GM19397 (cell line): ENCODE results near the gene ZNF217.
"Not testable (repeated sequence)": the region's sequence is repeated elsewhere in the genome, so short reads cannot be mapped to it uniquely, and the experiment has no call there.

Experiments used
- ATAC-seq: cut with Tn5 transposase; IDR thresholded peaks from one replicate; pipeline ENCODE4 v1.9.1; 2021; ENCODE audit warnings: mild to moderate bottlenecking, moderate library complexity; ENCODE audit not compliant: unreplicated experiment

ZNF217 gene

DNA sequence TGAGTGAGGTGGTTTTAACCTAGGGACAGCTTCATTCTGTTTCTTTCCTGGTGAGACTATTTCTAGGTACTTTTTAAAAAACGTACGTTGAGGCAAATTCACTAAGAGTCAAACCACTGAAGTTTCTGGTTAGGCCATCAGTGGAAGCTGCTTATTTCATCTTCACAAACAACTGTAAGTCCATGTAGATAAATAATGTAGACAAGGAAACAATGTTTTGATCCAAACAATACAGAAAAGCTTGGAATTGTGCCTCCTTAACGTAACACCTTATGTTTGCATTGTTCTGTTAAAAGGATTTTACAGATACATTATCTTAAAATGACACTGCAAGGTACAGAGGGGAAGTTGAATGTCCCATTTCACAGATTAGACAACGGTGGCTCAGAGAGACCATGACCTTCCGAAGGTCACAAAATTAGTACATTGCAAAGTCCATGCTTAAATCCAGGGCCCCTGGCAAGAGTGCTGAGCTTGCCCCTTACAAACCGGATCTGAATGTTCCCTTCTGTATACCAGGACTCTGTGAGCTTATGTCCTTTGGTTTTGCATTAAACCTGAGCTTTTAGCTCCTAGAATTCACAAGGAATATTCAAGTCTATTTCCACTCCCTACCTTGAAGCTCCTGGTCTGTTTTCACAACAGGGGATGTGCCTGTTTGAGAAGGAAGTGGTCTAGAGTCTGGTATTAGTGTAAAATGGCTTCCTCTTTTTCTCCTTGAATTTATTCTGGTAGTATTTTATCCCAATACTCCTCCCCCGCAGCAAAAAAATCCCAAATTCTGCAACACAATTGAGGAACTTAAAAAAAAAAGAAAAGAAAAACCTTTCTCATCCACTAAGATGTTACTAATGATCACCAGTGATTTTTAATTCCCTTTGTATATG, 28.9 kb upstream of the ZNF217 start:
- no peak for ATAC-seq

DNA sequence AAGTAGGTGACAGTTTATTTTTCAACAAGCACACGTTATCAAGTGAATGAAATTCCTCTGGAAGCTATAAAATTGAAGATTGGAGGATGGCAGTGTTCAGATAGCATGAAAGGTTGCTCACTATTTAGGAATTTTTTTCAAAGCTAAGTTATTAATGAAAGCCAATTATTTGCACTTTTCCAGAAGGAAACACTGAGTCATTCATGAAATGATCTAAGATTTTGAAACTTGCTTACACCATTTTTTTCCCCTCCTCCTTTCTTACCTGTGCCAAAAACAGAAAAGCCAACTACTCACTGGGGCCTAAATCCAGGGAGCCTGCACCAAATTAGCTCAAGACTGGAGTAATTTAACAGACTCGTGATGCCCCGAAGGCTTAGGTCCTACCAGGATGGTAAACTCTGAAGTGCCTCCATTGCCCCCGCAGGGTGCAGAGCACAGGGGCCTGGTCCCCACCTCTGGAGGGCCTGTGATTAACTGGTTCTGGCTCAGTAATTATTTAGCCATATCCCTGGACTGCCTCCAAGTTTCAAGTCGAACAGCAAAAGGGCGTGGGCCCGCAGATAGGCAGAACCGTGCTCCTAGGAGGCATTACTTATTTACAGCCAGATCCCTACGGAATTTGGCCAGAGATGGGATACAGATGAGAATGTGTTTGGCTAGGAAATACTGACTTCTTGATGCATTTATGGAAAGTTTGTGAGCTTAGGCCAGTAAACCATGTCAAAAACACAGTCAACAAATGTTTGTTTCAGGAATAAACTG, 28.0 kb upstream of the ZNF217 start:
- no peak for ATAC-seq

DNA sequence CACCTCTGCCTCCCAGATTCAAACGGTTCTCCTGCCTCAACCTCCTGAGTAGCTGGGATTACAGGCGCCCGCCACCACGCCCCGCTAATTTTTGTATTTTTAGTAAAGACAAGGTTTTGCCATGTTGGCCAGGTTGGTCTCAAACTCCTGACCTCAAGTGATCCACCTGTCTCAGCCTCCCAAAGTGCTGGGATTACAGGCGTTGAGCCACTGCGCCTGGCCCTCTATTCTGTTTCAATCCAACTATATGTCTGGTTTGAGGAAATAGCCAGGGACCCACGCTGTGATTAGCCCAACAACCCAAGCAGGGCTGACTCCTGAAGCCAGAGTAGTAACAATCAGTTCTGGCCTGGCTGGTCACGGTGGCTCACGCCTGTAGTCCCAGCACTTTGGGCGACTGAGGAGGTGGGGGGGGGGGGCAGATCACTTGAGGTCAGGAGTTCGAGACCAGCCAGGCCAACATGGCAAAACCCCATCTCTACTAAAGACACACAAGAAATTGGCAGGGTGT, 24.9 kb upstream of the ZNF217 start:
- ATAC-seq: not testable (repeated sequence)

DNA sequence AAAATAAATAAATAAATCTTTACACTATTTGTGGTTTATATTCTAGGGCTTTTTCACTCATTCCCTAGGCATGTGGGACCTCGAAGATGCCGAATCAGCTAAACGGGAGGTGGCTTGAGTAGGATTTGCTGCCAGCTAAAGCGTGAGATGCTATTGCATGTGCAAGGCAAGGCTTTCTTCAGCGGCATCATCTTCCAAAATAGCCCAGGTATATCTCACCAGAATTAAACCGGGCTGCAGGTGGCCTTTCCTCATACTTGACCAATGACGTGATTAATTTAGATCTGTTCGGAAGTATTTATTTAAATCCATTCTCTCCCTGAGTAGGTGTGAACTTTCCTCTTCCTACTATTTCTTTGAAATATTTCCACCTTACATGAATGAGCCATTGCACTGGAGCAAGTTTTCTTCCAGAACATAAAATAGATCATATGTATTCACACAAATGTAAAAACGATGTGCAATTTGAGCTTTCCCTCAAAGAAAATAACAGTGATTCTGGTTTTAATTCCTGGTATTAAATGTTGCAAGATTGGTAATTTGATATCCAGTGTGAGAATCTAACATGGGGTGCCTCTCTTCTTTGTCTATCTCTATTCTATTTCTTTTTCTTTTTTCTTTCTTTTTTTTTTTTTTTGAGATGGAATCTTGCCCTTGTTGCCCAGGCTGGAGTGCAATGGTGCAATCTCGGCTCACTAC, 24.3 kb upstream of the ZNF217 start:
- no peak for ATAC-seq

DNA sequence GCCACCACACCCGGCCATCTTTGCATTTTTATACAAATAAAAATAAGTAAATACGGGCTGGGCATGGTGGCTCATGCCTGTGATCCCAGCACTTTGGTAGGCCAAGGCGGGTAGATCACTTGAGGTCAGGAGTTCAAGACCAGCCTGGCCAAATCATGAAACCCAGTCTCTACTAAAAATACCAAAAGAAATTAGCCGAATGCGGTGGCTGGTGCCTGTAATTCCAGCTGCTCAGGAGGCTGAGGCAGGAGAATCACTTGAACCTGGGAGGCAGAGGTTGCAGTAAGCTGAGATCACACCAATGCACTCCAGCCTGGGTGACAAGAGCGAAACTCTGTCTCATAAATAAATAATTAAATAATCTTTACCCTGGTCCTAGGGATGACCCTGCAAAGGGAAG, 22.9 kb upstream of the ZNF217 start:
- not testable (repeated sequence) for ATAC-seq

DNA sequence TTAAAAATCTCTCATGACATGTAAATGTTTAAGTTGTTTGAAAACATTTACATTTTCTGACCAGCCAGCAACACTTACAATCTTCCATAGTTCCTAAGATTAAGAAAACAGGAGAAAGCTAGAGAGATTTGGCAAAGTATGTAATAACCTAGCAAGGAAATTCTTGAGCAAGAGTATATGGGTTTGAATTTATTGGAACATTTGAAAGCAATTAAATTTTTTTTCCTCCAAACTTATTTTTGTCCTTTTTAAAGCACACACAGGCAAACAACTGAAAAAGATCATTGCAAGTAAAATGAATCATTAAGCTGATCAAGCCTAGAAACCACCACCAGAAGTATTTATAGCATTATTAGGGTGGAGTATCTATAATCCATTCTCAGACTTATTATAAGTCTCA, 20.1 kb upstream of the ZNF217 start:
- ATAC-seq: no peak

DNA sequence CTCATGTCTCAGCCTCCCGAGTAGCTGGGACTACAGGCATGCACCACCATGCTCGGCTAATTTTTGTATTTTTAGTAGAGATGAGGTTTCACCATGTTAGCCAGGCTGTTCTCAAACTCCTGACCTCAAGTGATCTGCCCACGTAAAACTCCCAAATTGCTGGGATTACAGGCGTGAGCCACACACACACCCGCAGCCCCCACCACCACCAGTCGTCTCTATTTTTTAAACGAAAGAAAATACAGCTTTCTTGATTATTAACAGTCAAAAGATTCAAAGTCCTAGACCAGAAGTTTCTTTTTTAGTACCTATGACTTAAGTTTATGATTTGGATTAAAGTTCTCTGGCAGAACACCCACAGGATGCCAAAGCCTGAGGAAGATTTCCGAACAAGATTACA, 18.6 kb upstream of the ZNF217 start:
- not testable (repeated sequence) for ATAC-seq

DNA sequence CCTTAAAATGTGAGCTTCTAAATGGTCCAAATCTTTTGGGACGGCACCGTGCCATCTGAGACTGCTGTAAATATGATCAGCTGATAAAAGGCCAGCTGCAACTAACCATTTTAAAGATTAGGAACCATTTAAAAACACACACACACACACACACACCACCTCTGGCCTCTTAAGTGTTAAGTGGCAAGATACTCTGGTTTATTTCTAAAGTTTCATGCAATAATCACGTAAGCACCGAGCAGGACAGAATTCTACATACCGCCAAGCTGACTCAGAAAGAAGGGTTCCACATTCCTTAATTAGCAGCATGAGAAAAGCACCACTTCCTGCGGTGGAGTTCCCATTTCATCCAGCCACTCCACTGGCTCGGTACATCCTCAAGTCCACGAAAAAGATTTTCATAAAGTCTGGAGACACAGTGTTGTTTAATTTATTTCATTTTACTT, 17.8 kb upstream of the ZNF217 start:
- no peak for ATAC-seq

DNA sequence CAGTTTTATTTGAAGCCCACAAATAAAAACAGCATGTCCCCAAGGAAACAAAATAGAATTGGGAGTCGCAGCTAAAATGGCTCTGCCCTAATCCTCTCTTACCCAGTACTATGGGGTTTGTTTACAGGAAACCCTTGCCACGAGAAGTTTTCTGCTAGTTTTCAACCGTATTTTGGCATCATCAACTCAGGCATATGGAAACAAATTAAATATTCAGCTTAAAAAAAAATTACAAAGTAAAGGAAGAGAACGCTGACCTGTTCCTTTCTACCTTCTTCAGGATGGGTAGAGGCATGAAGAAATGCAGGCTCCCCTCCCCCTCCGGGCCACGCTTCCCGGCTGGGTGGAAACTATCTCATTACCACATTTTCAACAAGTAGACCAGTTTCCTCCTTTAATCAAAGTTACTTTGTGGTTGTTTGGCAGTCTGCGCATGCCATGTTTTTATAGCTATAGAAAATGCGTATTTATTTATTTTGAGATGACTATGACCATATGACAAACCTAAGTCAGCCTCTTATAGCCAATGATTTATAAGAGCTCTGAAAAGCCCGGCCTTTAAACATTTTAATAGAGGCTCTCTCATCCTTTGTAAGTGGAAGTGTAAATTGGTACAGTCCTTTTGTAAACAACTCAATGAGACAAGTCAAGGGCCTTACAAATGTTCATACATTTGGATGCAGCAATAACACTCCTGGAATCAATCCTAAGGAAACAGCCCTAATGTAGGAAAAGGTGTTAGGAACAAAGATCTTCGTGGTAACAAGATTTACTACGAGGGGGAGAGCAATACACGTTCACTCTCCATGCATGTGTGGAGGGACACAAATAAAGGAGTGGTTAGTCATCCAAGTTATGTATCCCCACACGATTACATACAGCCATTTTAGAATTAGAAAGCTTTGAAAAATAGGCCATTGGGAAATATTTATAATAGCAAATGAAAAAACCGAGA, 16.1 kb upstream of the ZNF217 start:
- ATAC-seq: no peak

DNA sequence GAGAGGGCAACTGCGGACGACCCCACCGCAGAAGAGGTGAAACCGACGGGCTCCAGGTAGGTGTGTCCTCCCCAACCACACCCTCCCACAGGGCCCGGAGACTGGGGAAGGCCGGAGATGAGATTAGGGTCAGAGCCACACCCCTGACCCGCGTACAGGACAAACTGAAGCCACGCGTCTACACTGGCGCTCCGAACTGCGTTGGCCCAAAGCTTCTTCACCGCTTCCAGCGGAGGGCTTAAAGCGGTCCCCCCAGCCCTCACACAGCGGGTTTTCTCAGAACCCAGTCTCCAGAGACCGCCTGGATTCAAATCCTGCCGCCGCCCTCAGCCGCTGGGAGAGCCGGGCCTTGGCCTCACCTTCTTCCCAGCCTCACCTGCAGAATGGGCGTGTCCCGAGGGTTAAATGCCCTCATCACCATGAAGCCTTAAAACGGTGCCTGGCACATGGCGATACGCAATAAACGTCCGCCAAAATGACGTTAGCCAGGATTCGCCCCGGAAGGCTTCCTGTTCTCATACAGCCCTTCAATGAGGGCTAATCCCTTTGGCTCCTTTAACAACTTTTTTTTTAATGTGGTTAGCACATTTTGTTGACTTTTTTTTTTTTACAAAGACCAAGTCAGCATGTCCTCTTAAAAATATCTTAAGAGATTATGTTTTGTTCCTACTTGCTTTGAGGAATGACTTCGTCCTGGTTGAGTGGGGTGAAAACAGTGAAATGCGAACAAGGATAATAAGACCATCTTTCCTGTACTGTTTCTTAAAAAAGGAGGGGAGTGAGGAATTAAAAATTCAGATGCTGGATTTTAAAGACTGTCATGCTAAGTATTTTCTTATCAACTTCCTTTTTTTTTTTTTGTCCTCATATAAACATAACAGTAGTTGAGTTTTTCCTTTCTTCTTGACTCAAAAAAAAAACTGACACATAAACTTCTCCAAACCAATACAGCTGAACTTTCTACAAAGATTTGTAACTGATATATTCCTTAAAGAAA, 15.1 kb upstream of the ZNF217 start:
- no peak for ATAC-seq

DNA sequence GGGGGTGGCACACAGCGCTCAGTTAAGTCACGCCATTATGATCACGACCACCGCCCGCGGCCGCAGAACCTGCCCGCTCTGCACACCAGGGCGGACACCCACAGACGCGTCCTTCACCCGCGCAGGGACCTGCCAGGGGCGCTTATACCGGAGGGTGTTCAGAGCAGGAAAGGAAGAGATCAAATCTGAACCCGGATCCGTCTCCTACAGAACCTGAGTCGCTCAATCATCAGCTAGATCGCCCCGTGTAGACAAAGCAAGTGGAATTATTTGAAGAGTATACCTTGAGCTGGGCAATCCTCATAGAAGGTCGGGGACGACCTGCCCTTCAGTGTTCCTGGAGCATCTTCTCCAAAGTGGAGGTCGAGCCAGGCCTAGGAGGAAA, 14.4 kb upstream of the ZNF217 start:
- no peak for ATAC-seq

DNA sequence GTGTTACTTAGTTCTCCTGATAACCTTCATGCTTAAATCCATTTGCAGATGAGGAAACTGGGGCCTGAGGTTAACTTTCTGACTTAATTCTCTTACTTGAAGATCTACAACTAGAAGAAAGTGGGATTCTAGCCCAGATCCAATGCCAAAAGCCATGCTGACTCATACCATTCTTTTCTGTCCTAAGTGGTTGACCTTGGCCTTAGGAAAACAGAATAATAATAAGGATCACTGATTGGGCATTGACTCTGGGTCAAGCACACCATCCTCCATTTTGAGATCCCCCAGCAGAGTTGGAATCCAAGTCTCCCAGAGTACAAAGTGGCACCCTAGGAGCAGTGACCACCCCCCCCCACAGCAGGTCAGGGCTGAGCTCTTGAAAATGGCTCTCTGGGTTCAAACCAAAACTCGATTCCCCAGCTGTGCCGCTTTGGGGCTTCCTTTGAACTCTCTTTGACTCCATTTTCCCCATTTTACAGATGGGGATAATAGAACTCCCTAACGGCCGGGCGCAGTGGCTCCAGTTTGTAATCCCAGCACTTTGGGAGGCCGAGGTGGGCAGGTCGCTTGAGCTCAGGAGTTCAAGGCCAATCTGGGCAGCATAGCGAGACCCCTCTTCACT, 12.8 kb upstream of the ZNF217 start:
- ATAC-seq: no peak

DNA sequence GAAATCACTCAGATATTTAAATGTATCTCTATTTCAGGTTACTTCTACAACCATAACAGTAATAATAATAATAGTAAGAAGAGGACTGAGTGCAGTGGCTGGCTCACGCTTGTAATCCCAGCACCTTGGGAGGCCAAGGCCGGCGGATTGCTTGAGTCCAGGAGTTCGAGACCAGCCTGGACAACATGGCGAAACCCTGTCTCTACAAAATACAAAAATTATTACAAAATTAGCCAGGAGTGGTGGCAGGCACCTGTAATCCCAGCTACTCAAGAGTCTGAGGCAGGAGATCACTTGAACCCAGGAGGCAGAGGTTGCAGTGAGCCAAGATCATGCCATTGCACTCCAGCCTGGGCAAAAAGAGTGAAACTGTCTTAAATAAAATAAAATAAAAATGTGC, 11.8 kb upstream of the ZNF217 start:
- ATAC-seq: not testable (repeated sequence)

DNA sequence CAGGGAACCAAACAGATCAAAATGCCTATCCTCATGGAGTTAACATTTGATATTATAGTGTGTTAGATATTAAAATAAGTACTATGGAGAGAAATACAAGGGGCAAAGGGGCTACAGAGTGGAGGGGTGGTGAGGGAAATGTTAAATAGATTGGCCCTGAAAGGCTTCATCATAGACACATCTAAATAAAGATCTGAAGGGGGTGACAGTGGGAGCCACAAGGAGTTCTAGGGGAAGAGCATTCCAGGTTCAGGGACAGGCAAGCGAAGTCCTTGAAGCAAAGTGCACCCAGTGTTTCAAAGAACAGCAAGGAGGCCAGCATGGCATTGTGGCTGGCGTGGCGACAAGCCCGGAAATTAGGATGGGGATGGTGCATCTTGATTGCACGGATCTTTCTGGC, 11.2 kb upstream of the ZNF217 start:
- ATAC-seq: not testable (repeated sequence)

DNA sequence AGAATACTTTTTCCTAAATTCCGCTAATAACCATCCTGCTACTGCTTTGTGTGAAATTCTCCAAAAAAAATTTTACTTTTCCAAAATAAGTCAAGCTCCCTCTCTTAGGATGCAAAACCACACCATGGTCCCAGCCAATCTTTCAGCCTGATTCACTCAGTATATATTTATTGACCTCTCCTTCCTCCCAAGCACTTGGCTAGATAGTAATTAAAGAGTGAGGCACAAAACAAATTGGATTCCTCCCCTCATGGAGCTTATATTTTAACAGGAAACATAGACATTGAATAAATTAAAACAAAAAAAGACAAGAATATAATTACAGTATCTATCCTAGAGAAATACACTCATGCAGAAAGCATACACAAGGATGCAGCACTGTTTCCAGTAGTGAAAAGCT, 9.0 kb upstream of the ZNF217 start:
- no peak for ATAC-seq

DNA sequence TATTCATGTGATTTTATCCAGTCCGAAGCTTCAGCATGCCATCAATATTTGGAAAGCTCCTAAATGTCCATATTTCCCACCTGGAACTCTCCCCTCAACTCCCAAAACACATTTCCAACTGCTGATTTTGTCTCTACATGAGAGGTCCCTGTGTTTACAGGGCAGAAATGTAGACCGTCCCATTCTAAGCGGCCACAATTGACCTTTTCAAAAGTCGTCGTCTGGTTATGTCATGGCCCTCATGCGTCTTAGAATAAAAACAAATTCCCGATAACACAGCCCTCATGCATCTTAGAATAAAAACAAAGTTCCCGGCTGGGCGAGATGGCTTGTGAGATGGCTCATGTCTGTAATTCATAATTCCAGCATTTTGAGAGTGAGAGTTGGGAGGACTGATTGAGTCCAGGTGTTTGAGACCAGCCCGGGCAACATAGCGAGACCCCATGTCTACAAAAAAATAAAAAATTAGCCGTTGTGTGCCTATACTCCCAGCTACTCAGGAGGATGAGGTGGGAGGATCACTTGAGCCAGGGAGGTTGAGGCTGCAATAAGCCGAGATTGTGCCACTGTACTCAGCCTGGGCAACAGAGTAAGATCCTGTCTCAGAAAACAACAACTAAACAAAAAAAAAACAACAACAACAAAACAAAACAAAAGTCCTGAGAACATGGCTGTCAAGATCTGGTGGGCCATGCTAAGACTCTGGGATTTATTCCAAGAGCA, 6.4 kb upstream of the ZNF217 start:
- ATAC-seq: no peak

DNA sequence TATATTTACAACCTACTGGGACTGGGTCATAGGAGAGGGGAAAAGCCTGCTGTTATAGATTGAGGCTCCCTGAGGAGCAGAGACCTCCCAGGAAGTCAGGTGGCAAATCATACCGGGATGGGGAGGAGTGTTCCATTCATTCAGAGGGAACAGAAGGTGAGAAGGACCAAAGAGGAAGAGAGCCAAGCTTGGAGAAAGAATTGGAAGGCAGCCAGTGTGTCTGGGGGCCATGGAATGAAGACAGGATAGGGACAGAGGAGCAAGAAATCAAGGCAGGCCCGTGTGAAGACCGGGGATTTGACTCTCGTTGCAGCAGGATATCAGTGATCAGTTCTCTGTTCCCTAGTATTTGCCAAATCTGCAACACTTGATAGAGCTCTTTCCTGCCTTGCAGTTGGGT, 5.7 kb upstream of the ZNF217 start:
- no peak for ATAC-seq

DNA sequence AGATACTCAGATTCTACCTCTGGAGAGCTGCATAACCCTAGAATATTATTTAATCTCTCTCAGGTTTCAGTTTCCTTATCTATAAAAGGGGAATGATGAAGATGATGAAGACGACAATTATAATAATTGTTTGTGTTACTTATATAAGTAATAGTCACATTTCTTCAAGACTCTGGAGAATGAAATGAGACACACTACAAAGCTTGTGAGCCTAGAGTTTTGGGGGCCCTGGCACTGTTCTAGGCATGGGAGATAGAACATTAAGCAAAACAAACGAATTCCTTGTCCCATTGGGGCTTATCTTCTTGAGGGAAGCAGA, 5.4 kb upstream of the ZNF217 start:
- no peak for ATAC-seq
